DMS53 treated with DMSO at 0.1 percent for 48 hours (cell line): Measurements from ENCODE around the gene CHRM1.
"Not testable (repeated sequence)": the region's sequence is repeated elsewhere in the genome, so short reads cannot be mapped to it uniquely, and the experiment has no call there.

ENCODE experiments used
- DNase-seq: peaks from one replicate; lab custom pipeline; 2025; ENCODE audit not compliant: unreplicated experiment; lab: John Stamatoyannopoulos, UW

The CHRM1 gene

DNA sequence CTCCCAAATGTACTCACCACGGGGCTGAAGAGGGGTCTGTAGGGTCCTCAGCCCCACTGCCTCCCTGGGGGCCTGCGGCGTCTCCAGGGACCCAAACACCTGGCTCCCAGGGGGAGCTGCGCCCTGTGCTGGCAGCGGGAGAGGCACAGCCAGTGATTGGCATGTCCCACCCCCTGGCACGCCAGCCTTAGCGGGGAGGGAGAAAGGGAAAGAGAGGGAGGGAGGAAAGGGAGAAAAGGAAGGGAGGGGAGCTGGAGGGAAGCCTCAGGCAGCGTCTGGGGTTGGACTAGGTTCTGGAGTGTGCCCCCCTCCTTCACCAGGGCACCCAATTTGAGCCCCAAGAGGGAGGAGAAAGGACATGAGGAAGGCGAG lies at the start of gene CHRM1:
TSS of gene CHRM1 (minus strand) at position 163 of the 372 bp plus-strand sequence. CDS start 10,263 bp downstream, outside the sequence.
- no peak for DNase-seq

DNA sequence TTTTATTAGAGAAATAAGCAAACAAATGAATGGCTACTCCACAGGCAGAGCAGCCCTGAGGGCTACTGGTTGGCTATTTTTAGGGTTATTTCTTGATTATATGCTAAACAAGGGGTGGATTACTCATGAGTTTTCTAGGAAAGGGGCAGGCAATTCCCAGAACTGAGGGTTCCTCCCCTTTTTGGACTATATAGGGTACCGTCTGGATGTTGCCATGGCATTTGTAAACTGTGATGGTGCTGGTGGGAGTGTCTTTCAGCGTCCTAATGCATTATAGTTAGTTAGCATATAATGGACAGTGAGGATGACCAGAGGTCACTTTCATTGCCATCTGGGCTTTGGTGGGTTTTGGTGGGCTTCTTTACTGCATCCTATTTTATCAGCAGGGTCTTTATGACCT lies 44.4 kb upstream of the CHRM1 start:
- no peak for DNase-seq

DNA sequence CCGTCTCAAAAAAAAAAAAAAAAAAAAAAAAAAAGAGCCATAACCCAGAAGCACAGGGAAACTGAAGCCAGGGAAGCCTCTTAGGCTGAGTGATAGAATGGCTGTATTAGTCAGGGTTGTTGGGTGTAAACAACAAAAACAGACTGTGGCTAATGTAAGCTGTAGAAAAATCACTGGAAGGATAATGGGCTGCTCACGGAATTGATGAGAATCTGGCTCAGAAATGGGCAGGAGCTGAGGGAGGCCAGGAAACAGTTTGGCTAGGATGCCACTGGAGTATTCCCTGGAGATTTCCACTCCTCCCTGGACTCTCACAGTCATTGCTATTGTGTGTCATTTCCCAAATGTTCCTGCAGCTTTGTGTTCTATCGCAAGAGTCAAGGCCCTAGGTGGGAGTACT lies 41.2 kb upstream of the CHRM1 start:
- no peak for DNase-seq

- no peak for DNase-seq
These were observed 39.9 kb upstream of the CHRM1 start for GRCh38 chr11:62961017-62961570.

- no peak for DNase-seq
These were observed 38.3 kb upstream of the CHRM1 start for GRCh38 chr11:62959422-62959980.

DNA sequence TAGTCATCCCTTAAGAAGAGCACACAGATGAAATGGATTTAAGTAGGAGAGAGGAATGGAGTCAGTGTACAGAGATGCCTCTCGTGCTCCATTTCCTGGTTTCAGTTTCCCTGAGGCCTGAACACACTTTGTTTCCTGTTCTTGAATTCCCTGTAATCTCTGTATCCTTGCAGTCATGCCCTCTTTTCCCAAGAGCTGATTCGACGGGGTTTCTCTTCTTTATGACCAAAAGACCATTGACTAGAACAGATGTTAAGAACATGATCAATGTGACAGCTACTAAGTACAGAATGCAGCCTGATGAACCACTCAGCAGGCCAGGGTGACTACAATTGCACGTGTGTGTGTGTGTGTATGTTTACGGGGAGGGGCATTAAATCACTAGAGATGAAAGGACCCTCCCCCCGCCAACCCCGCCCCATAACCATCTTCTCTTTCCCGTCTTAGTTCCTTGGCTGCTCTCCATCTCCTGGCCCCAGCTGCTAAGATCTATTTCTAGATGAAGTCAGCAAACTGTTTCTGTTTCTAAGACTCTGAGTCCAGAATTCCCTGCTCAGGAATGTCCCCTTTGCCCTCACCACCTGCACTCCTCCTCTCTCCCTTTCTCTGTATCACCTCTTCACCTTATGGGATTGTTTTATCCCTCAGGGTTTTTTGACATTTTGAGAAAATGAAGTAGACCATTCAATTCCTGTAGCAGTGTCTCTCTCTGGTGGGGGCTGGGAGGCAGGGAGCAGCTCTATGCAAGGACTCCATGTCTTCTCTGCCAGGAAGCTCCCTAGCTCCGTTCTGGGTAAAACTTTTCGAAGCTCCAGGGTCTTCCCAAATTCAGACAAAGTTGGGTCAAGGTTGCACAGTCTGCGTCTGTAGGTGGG lies 37.6 kb upstream of the CHRM1 start:
- peak; percentile 3 for DNase-seq

GRCh38 chr11:62957147-62957546 lies 36.0 kb upstream of the CHRM1 start:
- no peak for DNase-seq

DNA sequence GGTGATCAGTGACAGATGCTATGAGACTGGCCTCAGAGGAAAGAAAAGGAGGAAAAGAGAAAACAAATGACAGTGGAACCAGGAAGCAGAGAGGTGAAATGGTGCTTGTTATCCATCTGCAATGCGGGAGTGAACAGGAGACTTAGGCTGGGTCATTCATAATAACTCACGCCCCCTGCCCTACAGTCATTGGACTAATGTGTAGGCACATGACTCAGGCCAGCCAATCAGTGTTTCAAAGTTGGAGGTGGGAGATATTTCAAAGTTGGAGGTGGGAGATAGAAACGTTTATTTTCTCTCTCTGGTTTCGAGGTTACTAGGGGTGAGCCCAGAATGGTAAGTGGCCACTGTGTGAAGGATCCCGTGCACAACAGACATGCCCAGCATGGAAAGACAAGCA lies 33.3 kb upstream of the CHRM1 start:
- DNase-seq: no peak

- no peak for DNase-seq
These were observed 32.6 kb upstream of the CHRM1 start for GRCh38 chr11:62953811-62954210.

- DNase-seq: no peak
These were observed 27.7 kb upstream of the CHRM1 start for GRCh38 chr11:62948765-62949320.

GRCh38 chr11:62945538-62945937 lies 24.4 kb upstream of the CHRM1 start:
- not testable (repeated sequence) for DNase-seq

DNA sequence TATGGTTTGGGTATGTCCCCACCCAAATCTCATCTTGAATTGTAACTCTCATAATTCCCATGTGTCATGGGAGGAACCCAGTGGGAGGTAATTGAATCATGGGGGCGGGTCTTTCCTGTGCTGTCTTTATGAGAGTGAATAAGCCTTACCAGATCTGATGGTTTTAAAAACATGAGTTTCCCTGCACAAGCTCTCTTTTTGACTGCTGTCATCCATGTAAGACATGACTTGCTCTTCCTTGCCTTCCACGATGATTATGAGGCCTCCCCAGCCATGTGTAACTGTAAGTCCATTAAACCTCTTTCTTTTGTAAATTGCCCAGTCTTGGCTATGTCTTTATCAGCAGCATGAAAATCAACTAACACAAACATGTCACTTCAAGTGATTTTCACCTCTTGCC lies 16.4 kb upstream of the CHRM1 start:
- DNase-seq: not testable (repeated sequence)

DNA sequence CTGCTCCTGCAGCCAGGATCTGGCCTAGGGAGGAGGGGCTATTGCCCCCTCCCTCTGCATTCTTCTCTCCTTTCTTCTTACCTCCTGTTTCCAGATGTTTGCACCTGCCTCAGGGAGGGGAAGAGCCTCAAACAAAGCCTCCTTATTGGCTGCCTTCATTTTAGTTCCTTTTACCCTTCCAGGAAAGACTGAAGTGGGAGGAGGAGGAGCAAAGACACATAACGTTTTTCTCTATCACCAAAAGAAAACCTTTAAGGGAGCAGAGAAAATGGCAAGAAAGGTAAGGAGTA lies 13.3 kb upstream of the CHRM1 start:
- no peak for DNase-seq

- no peak for DNase-seq
These were observed 12.8 kb upstream of the CHRM1 start for GRCh38 chr11:62933750-62934495.

DNA sequence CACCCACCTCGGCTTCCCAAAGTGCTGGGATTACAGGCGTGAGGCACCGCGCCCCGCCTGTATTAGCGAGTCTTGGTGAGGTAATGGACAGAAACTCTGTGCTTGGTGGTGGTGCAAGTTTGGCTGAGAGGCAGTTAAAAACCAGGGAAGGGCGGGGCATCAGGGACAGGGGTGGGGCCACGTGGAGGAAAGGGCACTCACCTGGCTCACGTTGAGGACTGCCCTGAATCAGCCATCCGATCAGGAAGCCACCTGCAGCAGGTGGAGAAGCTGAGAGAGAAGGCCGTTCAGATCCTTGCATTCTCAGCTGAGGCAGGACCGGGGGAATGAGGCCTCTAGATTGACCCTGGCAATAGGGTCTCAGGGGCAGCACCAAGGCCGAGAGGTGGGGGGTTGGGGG lies 12.1 kb upstream of the CHRM1 start:
- DNase-seq: no peak

DNA sequence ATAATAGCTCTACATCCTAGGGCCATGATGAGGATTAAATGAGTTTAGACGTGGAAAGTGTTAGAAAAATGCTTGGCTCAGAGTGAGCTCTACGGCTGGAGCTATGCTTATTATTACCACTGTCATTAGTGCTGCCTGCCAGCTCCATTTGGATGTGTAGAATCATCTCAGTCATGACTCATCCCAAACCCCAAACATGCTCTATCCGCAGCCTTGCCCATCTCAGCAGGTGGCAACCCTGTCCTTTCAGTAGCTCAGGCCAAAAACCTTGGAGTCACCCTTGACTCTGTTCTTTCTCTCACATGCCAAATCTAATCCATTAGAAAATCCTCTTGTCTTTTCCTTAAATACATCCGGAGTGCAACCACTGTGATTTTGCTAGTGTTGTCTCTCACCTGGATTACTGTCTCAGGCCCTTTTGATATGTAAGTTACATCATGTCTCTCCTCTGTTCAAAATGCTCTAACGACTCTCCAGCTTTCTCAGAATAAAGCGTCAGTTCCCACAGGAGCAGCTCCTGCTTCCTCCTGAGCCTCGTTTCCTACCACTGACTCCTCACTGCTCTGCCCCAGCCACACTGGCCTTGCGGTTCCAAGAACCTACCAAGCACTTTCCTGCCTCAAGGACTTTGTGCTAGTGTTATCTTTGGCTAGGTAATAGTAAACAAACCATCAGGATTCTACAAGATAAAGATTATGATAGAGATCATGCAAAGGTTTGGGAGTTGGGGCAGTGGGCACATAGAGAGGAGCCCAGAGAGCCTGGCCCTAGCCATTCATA lies 10.5 kb upstream of the CHRM1 start:
- DNase-seq: no peak

DNA sequence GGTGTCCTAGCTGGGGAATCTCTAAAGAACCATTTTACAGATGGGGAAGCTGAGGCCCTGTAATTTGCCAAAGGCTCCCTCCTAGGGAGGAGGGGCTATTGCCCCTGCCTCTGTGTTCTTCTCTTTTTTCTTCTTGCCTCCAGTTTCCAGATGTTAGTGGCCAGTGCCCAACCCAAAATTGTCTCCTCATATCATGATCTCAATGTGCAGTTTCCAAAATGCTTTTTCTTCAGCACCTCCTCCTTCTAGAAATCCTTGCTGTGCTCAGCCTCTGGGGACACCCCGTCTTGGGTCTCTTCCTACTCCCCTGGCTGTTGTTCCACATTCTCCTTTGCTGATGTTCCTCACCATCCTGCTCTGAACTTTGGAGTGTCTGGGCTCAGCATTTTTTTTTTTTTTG lies 9.5 kb upstream of the CHRM1 start:
- DNase-seq: no peak

GRCh38 chr11:62930157-62930556 lies 9.0 kb upstream of the CHRM1 start:
- DNase-seq: no peak

GRCh38 chr11:62928011-62928410 lies 6.8 kb upstream of the CHRM1 start:
- no peak for DNase-seq

DNA sequence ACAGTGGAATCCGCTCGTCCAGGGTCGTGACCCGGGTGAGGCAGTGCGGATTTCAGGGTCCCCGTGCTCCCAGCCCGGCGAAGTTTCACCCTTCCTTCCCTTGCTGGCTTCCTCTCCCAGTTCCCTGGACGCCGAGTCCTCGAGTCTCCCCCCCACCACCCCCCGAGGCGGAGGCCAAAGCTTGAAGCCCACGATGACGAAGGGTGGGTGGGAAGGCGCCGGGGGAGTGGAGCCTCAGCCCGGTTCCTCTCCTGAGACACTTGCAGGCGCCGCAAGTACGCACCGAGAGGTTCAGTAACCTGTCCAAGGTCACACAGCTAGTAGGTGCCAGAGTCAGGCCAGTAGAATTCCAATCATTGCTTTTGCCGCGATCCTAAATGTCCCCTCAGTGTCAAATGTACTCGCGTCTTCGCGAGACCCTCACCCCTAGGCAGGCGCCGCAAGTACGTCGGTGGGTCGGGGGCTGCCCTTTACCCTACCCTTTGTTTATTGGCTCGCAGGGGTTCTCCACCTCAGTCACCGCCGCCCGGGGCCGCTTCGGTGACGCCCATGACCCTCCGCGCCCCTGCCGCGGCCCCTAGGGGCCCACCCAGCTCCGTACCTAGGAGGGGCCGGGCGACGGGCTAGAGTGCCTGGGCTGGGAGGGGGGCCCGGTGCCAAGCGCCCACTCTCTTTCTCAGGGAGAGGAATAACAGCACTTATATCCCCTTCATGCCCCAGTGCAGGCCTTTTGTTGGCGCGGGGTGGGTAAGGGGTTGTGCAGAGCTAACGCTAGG lies 5.7 kb upstream of the CHRM1 start:
- no peak for DNase-seq
